ENCODE results near the gene FAM43A.

FAM43A gene

GRCh38 chr3:194713299-194714136, 27.8 kb downstream of the FAM43A start:
- DNase-seq: no peak

GRCh38 chr3:194714137-194714455, 28.4 kb downstream of the FAM43A start:
- no peak for DNase-seq

- no peak for DNase-seq
Observed at GRCh38 chr3:194714564-194714963, 28.9 kb downstream of the FAM43A start.

GRCh38 chr3:194715022-194715800, 29.5 kb downstream of the FAM43A start:
- DNase-seq: no peak

DNA sequence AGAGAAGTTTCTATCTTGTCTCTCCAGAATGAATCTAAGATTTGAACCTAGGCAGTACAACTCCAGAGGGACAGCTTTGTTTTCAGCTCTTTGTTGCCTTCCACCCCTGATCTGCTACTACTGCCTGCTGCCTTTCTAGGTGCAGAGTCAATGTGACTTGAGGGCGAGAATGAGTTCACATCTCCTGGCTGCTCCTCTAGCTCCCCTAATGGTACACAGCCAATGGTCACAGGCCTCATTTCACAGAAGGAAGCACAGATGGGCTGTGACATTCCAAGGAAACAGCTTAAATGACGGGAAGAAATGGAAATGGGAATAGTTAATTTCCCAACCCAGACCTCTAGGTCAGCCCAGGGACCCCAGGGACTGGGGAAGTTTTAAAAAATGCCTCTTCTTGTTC, 32.4 kb downstream of the FAM43A start:
- no peak for DNase-seq

GRCh38 chr3:194720048-194720447, 34.4 kb downstream of the FAM43A start:
- no peak for DNase-seq

DNA sequence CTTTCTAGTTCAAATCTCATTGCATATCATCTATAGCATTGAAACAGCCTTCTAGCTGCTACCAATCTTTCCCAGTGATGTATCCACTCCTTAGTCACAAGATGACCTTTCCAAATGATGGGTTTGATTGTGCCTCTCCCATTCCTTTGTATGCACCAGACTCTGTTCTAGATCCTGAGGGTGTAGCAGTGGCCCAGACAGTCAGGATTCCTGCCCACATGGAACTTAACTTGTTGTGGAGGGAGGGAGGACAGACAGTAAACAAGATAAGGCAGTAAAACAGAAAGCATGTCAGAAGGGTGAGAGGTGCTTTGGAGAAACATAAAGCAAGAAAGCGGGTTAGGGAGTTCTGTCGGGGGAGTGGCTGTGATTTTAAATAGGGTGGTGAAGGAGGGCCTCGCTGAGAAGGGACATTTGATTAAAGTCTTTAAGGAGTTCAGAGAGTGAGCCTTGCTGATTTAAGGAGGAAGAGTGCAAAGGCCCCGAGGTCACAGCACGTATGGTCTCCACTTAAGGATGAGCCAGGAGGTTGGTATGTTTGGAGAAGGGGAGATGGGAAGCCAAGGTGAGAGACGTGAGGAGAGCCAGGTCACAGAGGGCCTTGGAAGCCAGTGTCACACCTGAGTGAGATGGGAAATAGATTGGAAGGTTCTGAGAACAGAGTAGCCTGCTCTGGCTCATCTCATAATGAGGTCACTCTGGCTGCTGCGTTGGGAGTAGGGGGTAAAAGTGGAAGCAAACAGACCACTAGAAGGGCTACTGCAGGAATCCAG, 38.3 kb downstream of the FAM43A start:
- no peak for DNase-seq

GRCh38 chr3:194725346-194725745, 39.7 kb downstream of the FAM43A start:
- no peak for DNase-seq

GRCh38 chr3:194727435-194728128, 41.9 kb downstream of the FAM43A start:
- DNase-seq: no peak

GRCh38 chr3:194728986-194729385, 43.3 kb downstream of the FAM43A start:
- DNase-seq: no peak

DNA sequence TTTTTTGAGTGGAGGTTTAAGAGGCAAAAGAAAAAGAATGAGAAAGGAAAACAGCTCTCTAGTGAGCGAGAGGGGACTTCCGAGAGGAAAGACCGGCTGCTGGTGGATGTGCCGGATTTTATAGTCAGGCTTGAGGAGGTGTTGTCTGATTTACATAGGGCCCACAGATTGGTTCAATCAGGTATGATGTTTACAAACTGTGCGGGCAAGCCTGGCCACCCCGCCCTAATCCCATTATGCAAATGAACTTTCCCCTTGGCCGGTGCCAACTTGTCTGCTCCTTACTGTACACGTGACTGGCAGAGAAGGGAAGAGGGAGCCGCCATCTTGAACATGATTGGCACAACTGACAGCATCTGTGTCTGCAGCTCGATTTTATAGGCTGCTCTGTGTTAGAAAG, 44.7 kb downstream of the FAM43A start:
- DNase-seq: no peak

GRCh38 chr3:194731506-194732073, 45.9 kb downstream of the FAM43A start:
- DNase-seq: no peak

- no peak for DNase-seq
Observed at GRCh38 chr3:194732617-194733016, 46.9 kb downstream of the FAM43A start.

GRCh38 chr3:194736277-194736895, 50.7 kb downstream of the FAM43A start:
- DNase-seq: no peak

DNA sequence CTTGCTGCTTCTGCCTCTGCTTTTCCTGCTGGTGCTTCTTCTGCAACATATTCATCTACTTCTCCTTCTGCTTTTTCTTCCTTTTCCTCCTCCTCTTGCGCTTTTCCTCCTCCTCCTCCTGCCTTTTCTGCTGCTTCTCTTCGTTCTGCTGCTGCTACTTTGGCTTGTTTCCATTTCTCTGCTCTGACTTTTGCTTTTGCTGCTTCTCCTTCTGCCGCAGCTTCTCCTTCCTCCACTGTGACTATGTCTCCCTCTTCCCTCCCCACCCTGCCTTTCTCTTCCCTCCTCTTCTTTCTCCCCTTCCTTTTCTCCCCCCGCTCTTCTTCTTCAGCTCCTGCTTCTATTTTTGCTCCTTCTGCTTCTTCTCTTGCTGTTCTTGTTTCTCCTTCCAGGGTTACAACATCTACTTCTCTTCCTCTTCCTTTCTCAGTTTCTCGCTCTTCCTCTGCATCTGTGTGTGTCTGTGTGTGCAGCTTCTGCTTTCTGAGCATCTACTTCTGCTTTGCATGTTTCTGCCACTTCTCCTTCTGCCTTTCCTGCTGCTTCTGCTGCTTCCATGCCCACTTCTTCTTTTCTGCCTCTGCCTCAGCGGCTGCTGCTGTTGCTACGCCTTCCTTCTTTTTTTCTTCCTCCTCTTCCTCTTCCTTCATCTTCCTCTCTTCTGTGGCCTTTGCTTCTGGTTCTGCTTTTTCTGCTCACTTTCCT, 51.4 kb downstream of the FAM43A start:
- DNase-seq: no peak
